Endothelial cell of umbilical vein (primary cell): ENCODE data around the gene FAM13C. TPM values are rescaled to one million over a fixed set of nuclear protein-coding genes. Genes with fewer than 3 reads are reported as not detected.

Experiments
- BruUV-seq: library from RNA; stranded (reverse); fragments of 400-500 nt; replicated peaks from 2 replicates; lab custom pipeline; 2021; lab: Mats Ljungman, UMichigan
- CTCF ChIA-PET: fragments of 300-600, 350-600 bp; sonication (Branson Sonifier 250); formaldehyde crosslinking; loops from one replicate; lab custom pipeline; 2021; ENCODE audit warnings: antibody characterized with exemption, inconsistent platforms; lab: Charles Lee
- POLR2A ChIA-PET: fragments of 300-600, 350-600 bp; sonication (Branson Sonifier 250); formaldehyde crosslinking; loops from one replicate; lab custom pipeline; 2021; ENCODE audit warnings: antibody characterized with exemption, inconsistent platforms; lab: Charles Lee
- DNase-seq: peaks from one replicate; pipeline ENCODE4 v3.0.0-alpha.2; 2011; ENCODE audit warnings: low read depth, low spot score
- FAIRE-seq: peaks from 2 replicates; lab custom pipeline; 2011; peaks lifted over from hg19 to GRCh38; lab: Jason Lieb, UNC
- H2AFZ ChIP-seq: 2 replicates; pipeline ENCODE4 v1.6.0; 2012; ENCODE audit warnings: low read depth, low read length, control low read depth, inconsistent platforms
- H3K27ac ChIP-seq: 2 replicates; pipeline ENCODE4 v1.5.1; 2011; ENCODE audit warnings: low read depth, mild to moderate bottlenecking, control low read depth, low read length, moderate library complexity; ENCODE audit not compliant: insufficient read depth
- H3K27me3 ChIP-seq, 2 experiments: 2 replicates each; pipeline versions ENCODE4 v1.6.0 to v1.6.1; 2011; ENCODE audit warnings: low read length in 2 of 2, mixed read lengths in 1 of 2; ENCODE audit not compliant: control insufficient read depth in 2 of 2, insufficient read depth in 2 of 2
- H3K36me3 ChIP-seq, 2 experiments: 2 replicates in 1 of 2; 3 replicates in 1 of 2; pipeline ENCODE4 v1.5.1; 2011; ENCODE audit warnings: low read length in 2 of 2, mild to moderate bottlenecking in 1 of 2, moderate library complexity in 1 of 2; ENCODE audit not compliant: control insufficient read depth in 2 of 2, insufficient read depth in 2 of 2; ENCODE audit errors: extremely low read depth in 1 of 2
- H3K4me1 ChIP-seq: 3 replicates; pipeline ENCODE4 v1.5.1; 2011; ENCODE audit warnings: mild to moderate bottlenecking, low read length; ENCODE audit not compliant: control insufficient read depth, insufficient read depth; ENCODE audit errors: extremely low read depth
- H3K4me2 ChIP-seq: 2 replicates; pipeline ENCODE4 v1.6.1; 2011; ENCODE audit warnings: low read length, control low read depth, mixed read lengths; ENCODE audit not compliant: insufficient read depth
- H3K4me3 ChIP-seq, 3 experiments: fragments of 200-600 bp in 1 of 3; sonication (generic), shearing (Covaris generic) in 1 of 3; replicated peaks in 1 of 3; 2 replicates each; pipeline ENCODE4 v1.5.1; 2011 to 2016; ENCODE audit warnings: control low read depth in 3 of 3, low read length in 3 of 3, mild to moderate bottlenecking in 2 of 3, inconsistent platforms in 1 of 3, low read depth in 1 of 3, moderate library complexity in 1 of 3; ENCODE audit not compliant: insufficient read depth in 1 of 3
- H3K79me2 ChIP-seq: 2 replicates; pipeline ENCODE4 v1.6.0; 2012; ENCODE audit warnings: low read length, inconsistent platforms; ENCODE audit not compliant: control insufficient read depth, insufficient read depth
- H3K9ac ChIP-seq: replicated peaks from 2 replicates; pipeline ENCODE3; 2011; ENCODE audit warnings: low read length, control low read depth; ENCODE audit not compliant: insufficient read depth; ENCODE audit errors: extremely low read depth
- H3K9me1 ChIP-seq: replicated peaks from 3 replicates; pipeline ENCODE4 v1.6.0; 2011; ENCODE audit warnings: mild to moderate bottlenecking, low read length; ENCODE audit not compliant: control insufficient read depth, insufficient read depth; ENCODE audit errors: extremely low read depth
- H3K9me3 ChIP-seq: replicated peaks from 2 replicates; pipeline ENCODE4 v1.5.1; 2012; ENCODE audit warnings: low read length, inconsistent platforms; ENCODE audit not compliant: control insufficient read depth, insufficient read depth
- H4K20me1 ChIP-seq: replicated peaks from 2 replicates; pipeline ENCODE3; 2011; ENCODE audit warnings: mild to moderate bottlenecking, low read length; ENCODE audit not compliant: control insufficient read depth, insufficient read depth; ENCODE audit errors: extremely low read depth
- EZH2 ChIP-seq: IDR thresholded peaks from 2 replicates; pipeline ENCODE4 v1.6.1; 2012; ENCODE audit warnings: borderline replicate concordance, low read depth, mild to moderate bottlenecking, moderate library complexity, low read length, inconsistent platforms; ENCODE audit not compliant: severe bottlenecking
- FOS ChIP-seq: IDR thresholded peaks from 2 replicates; pipeline ENCODE4 v1.6.1; 2011; ENCODE audit warnings: mild to moderate bottlenecking, low read length, moderate library complexity, borderline replicate concordance; ENCODE audit not compliant: insufficient read depth
- GATA2 ChIP-seq: IDR thresholded peaks from 2 replicates; pipeline ENCODE4 v1.7.0; 2011; ENCODE audit warnings: low read depth, mild to moderate bottlenecking, moderate library complexity, mixed read lengths, low read length; ENCODE audit not compliant: insufficient read length, insufficient read depth
- JUN ChIP-seq: IDR thresholded peaks from 2 replicates; pipeline ENCODE4 v1.6.1; 2011; ENCODE audit warnings: borderline replicate concordance, low read depth; ENCODE audit not compliant: insufficient read length, insufficient read depth
- MYC ChIP-seq: IDR thresholded peaks from one replicate; pipeline ENCODE4 v1.6.1; 2011; ENCODE audit warnings: mild to moderate bottlenecking, low read depth, low read length
- POLR2A ChIP-seq: IDR thresholded peaks from 2 replicates; pipeline ENCODE4 v1.6.1; 2012; ENCODE audit warnings: low read depth, mild to moderate bottlenecking, control low read depth, low read length
- POLR2AphosphoS5 ChIP-seq: IDR thresholded peaks from 2 replicates; pipeline ENCODE4 v1.6.1; 2012; ENCODE audit warnings: low read depth, mild to moderate bottlenecking, control low read depth, low read length, moderate library complexity; ENCODE audit not compliant: insufficient read depth
- dilution Hi-C: fragments of 300-500 bp; cut with MboI; formaldehyde crosslinking; loops from one replicate; pipeline ENCODE4 v1.15.0; 2019; ENCODE audit warnings: low sequenced_read_pairs; ENCODE audit not compliant: extremely low pct_ligation_motif_present
- intact Hi-C: fragments of 100-400 bp; cut with micrococcal nuclease; formaldehyde crosslinking; loops from one replicate; pipeline ENCODE4 v1.10.0; 2022
- polyA plus RNA-seq, 4 experiments: library from polyadenylated mRNA; depleted of rRNA in 3 of 4; stranded (reverse) in 3 of 4; unstranded in 1 of 4; fragments of >200 nt; gene quantifications; 2 replicates each; pipeline versions ENCODE4 v1.2.1 to v1.2.3, GENCODE V29; 2011 to 2012; ENCODE audit warnings: missing spikeins in 1 of 4
- total RNA-seq: library from RNA; stranded (reverse); gene quantifications from 2 replicates; pipeline ENCODE4 v1.2.3, GENCODE V29; 2021
- TF ChIP-seq, protein P1 (sequence below): IDR thresholded peaks from 2 replicates; pipeline ENCODE4 v1.6.1; 2011; ENCODE audit not compliant: insufficient read depth, insufficient read length
- TF ChIP-seq, protein P2 (sequence below), 2 donors: IDR thresholded peaks; 1 replicate in 1 of 2; 2 replicates in 1 of 2; pipeline ENCODE4 v1.5.1; 2011; ENCODE audit warnings: low read length in 2 of 2, mild to moderate bottlenecking in 2 of 2, moderate library complexity in 2 of 2, control low read depth in 1 of 2, inconsistent platforms in 1 of 2, low read depth in 1 of 2; ENCODE audit not compliant: insufficient read depth in 1 of 2; ENCODE audit errors: extremely low read depth in 1 of 2

FAM13C gene
- total and polyA plus RNA-seq, 2 donors (not counting 3 experiments of a cell fraction or from before 2014, with no cell fraction given): 0.03 TPM; not detected in 1

DNA sequence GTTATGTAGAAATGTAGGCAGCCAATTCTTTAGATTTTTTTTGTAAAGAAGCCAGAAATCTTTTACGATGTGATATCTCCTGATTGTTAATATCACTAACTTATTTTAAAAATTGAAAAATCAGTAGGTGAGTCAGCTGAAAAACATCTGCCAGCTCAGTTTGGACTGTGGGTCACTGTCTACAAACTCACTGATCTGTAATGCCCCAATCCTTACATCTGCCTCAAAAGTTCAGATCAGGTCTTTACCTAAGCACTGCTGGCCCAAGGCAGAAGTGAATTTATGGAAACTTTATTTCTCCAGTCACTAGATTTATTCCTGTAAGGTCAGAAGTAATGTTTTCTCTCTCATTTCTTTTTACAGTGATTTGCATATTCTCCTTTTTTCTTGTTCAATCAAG lies 31.0 kb upstream of the FAM13C start:
- dilution Hi-C loops (no loop called here), intact Hi-C loops (no loop called here)
- Histone ChIP-seq H3K9me1 (no peaks in the 10 kb centered on the region), H3K9ac (no peak overlapping the region), H3K36me3 (no peaks in the 10 kb centered on the region), H3K27ac (no peak overlapping the region), H4K20me1 (no peaks in the 10 kb centered on the region), H3K4me1 (no peaks in the 10 kb centered on the region), H3K79me2 (no peaks in the 10 kb centered on the region), H3K9me3 (no peaks in the 10 kb centered on the region), H3K27me3 (no peaks in the 10 kb centered on the region), H3K4me3 (no peak overlapping the region), H3K4me2 (no peak overlapping the region), H2AFZ (no peak overlapping the region)
- BruUV-seq: no TSS peak
- POLR2A ChIA-PET: no interaction called here
- no peak for DNase-seq
- FAIRE-seq: no peak
- CTCF ChIA-PET: no interaction called here
- TF ChIP-seq, protein P1, sequence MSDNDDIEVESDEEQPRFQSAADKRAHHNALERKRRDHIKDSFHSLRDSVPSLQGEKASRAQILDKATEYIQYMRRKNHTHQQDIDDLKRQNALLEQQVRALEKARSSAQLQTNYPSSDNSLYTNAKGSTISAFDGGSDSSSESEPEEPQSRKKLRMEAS: no peak
- no peak for TF ChIP-seq EZH2
- no peak for TF ChIP-seq POLR2AphosphoS5
- TF ChIP-seq POLR2A: no peak
- TF ChIP-seq FOS: no peak
- no peak for TF ChIP-seq GATA2
- TF ChIP-seq, protein P2, sequence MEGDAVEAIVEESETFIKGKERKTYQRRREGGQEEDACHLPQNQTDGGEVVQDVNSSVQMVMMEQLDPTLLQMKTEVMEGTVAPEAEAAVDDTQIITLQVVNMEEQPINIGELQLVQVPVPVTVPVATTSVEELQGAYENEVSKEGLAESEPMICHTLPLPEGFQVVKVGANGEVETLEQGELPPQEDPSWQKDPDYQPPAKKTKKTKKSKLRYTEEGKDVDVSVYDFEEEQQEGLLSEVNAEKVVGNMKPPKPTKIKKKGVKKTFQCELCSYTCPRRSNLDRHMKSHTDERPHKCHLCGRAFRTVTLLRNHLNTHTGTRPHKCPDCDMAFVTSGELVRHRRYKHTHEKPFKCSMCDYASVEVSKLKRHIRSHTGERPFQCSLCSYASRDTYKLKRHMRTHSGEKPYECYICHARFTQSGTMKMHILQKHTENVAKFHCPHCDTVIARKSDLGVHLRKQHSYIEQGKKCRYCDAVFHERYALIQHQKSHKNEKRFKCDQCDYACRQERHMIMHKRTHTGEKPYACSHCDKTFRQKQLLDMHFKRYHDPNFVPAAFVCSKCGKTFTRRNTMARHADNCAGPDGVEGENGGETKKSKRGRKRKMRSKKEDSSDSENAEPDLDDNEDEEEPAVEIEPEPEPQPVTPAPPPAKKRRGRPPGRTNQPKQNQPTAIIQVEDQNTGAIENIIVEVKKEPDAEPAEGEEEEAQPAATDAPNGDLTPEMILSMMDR (IDR thresholded peaks at IDR 0.05; ENCODE audit: extremely low read depth in 1 of 2, insufficient read depth in 1 of 2, low read depth in 1 of 2, low read length in 2 of 2): no peak
- no peak for TF ChIP-seq JUN
- no peak for TF ChIP-seq MYC
